Hippocampal formation (tissue), 2 donors: Measurements from ENCODE around the gene SPRN.
"Not testable (repeated sequence)": the region's sequence is repeated elsewhere in the genome, so short reads cannot be mapped to it uniquely, and the experiment has no call there.

Experiments
- DNase-seq, 2 donors: peaks; one replicate each; lab custom pipeline; 2025; lab: John Stamatoyannopoulos, UW

The SPRN gene

GRCh38 chr10:133386951-133387350 is 37.5 kb downstream of the SPRN start:
- not testable (repeated sequence) for DNase-seq

GRCh38 chr10:133385214-133385613 is 39.2 kb downstream of the SPRN start:
- DNase-seq: no peak

DNA sequence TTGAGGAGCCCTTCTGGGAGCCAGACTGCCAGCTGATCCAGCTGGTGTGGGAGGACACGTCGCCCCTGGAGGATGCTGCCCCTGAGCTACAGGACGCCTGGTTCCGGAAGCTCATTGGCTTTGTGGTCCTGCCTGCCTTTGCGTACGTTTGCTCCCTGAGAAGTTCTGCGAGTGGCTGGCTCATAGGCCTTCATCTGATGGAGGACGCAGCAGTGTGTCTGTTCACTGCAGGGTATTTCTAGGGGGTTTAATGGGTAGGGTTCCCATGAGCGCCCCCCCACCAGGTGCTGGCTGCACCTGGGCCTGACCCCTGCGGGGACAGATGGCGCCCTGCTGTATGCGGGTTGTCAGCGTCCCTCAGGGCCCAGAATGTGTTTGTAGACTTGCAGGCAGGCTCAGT is 40.4 kb downstream of the SPRN start:
- no peak for DNase-seq

DNA sequence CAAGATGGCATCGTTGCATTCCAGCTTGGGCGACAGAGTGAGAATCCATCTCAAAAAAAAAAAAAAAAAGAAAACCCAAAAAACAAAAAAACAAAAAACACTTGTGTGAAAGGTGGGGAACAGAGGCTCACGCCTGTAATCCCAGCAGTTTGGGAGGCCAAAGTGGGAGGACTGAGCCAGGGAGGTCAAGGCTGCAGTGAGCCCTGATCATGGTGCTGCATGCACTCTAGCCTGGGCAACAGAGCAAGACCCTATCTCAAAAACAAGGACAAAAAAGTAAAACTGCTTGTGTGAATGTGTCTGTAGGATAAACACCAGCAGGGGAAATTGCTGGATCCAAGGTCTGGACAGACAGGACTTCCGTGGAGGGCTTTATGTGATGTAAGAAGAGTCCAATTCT is 40.9 kb downstream of the SPRN start:
- no peak for DNase-seq

- no peak for DNase-seq
Observed at GRCh38 chr10:133381036-133381435, 43.4 kb downstream of the SPRN start.

DNA sequence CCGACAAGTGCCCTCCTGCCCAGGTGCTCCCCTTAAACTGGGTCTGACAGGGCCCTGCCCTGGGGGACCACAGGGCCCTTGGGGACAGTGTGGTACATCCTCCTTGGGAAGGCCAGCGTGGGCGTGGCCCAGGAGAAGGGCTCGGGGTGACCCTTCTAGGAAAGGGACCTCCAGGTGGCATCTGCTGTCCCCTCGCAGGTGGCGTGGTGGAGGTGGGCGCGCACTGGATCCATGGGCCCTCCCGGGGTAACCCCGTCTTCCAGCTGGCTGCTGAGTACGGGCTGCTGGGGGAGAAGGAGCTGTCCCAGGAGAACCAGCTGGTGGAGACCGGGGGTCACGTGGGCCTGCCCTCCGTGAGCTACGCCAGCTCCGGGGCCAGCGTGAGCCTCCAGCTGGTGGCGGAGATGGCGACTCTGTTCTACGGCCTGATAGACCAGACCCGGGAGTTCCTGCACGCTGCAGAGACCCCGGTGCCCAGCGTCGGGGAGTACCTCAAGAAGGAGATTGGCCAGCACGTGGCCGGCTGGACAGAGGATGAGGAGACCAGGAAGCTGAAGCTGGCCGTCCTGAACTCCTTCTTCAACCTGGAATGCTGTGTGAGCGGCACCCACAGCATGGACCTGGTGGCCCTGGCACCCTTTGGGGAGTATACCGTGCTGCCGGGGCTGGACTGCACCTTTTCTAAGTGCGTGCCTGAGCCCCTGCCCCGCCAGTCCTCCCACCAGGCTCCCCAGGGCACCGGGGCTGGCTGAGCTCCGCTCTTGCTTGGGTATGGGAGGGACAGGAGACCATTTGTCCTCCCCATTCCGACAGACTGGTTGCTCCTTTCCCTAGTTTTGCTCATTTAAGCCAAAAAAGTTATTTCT is 44.4 kb downstream of the SPRN start:
- DNase-seq: peak in 1 of 2 donors; percentile 18

- peak; percentile 57 to 62 for DNase-seq
Observed at GRCh38 chr10:133379152-133379800, 45.1 kb downstream of the SPRN start, which contains the start of gene PAOX. TSS of gene PAOX (plus strand) at chr10:133379262. CDS start at chr10:133379317, 55 bp downstream.

- DNase-seq: peak; percentile 45 to 58
Observed at GRCh38 chr10:133378251-133379096, 46.0 kb downstream of the SPRN start.

DNA sequence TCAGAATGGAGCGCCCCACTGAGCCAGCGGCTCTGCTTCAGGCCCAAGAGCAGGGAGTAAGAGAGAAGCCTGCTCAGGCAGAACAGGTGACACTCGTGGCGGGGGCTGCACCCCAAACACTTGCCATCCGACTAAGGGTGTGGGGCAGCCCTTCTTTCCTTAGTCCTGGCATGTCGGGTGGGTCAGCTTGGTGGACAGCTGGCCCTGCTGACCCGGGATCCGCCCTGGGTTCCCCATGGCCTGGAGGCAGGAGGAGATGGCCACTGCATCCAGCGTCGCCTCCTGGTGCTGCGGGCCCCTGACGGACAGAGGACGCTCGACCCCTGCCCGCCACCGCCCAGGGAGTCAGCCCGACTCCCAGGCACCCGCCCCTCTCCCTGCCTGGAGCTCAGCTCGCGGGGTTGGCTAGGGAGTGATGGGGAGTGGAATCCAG is 46.6 kb downstream of the SPRN start:
- no peak for DNase-seq

- DNase-seq: no peak
Observed at GRCh38 chr10:133377025-133377817, 47.2 kb downstream of the SPRN start.

GRCh38 chr10:133376183-133376582 is 48.2 kb downstream of the SPRN start:
- not testable (repeated sequence) for DNase-seq

- peak in 1 of 2 donors; percentile 19 for DNase-seq
Observed at GRCh38 chr10:133375357-133376115, 48.9 kb downstream of the SPRN start.

DNA sequence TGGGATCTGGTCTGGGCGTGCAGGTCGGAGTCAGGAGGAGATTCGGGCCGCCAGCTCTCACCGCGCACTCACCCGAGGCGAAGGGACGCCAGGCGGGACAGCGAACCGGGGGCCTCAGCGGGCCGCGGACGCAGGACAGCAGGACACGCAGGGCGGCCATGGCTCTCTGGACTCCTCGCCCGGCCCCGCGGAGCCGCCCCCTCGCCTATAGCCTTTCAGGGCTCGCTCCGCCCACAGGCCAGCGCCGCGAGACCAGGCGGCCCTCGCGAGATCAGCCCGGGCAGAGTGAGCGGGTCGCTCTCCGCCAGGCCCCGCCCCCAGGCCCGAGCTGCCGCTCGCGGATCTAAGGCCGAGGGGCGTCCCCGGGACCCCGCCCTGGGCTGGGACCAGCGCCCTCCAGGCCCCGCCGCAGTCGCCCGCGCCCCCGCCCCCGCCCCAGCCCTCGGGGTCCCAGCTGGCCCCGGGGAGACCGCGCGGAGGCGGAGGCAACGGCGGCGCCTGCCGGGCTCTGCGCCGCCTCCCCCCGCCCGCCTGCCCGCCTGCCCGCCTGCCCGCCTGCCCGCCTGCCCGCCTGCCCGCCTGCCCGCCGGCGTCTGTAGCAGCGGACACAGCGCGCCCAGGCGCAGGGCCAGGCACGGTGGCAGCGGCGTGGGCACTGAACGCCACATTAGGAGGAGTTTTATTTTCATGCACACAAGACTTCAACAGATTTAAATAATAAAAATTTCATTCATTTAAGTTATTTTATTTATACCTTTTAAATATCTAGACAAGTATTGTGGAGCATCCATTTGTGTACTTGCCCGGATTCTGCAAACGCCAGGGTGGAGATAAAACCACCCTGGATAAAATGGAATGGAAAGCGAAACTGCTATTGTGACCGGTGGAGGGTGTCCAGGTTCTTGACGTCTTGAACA is 51.0 kb downstream of the SPRN start, which contains the start of gene ECHS1:
Gene ECHS1 (minus strand): TSS at position 181 of the 917 bp plus-strand sequence. CDS start 21 bp downstream, at position 160.
- peak; percentile 91 to 92 for DNase-seq

DNA sequence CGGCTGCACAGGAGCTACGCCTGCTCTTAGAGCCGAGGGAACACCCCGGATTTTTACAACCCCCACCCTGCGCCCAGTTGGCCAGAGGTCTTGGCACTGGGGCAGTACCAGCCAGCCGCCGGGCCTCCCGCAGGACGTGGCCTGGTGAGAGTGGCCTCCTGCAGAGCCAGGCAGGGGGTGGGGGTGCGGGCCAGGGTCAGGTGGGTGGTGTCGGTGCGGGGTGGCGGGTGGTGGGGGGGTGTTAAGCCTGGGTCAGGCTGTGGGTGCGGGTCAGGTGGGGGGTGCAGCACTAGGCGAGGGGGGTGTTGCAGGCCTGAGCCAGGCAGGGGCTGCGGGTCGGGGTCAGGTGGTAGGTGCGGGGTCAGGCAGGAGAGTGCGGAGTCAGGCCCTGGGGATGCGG is 51.9 kb downstream of the SPRN start:
- DNase-seq: no peak
